ENCODE results near the gene SOCS1.

DNA sequence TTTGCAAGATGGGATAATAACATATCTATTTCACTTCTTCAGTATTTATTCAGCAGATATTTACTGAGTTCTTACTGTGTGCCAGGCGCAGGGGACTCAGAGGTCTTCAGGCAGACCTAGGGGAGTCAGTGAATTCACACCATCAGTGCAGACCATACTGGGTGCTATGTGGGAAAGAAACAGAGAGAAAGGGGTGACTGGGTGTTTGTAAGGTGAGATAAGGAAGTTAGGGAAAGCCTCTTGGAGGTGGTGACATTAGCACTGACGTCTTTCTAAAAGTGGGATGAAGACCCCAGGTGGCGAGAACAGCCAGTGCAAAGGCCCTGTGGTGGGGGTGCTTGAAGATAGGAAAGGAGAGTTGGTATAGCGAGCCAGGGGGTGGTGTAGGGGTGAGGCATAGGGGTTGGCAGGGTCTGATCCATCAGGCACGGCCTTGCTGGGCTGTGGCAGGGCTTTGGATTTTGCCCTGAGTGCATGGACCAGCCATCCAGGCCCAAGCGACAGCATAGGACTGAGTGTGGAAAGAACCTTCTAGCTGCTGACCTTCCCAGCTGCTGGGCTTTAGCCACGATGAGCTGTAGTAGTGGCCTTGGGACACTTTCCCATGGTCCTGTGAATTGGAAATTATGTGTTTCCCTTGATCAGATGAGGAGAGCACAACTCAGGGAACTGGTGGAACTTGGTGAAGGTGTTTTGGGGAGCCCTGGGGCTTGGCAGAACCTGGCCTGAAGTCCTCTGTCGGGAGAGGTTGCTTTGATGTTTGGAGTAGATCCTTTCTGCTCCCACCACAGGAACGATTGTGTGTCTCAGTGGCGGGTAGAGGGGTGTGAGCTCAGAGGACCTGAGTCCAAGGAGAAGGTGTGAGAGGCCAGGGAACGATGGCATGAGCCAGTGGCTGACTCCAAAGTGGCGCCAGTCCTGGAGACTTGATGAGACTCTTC, 3.9 kb upstream of the SOCS1 start:
- TF ChIP-seq ZBTB33 (IDR thresholded peaks at IDR 0.05; ENCODE audit: borderline replicate concordance, low read depth) (no peak), FOXJ3 (CRISPR knock-in tag; IDR thresholded peaks at IDR 0.05) (no peak)
- TF ChIP-seq, protein P1, sequence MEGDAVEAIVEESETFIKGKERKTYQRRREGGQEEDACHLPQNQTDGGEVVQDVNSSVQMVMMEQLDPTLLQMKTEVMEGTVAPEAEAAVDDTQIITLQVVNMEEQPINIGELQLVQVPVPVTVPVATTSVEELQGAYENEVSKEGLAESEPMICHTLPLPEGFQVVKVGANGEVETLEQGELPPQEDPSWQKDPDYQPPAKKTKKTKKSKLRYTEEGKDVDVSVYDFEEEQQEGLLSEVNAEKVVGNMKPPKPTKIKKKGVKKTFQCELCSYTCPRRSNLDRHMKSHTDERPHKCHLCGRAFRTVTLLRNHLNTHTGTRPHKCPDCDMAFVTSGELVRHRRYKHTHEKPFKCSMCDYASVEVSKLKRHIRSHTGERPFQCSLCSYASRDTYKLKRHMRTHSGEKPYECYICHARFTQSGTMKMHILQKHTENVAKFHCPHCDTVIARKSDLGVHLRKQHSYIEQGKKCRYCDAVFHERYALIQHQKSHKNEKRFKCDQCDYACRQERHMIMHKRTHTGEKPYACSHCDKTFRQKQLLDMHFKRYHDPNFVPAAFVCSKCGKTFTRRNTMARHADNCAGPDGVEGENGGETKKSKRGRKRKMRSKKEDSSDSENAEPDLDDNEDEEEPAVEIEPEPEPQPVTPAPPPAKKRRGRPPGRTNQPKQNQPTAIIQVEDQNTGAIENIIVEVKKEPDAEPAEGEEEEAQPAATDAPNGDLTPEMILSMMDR (IDR thresholded peaks at IDR 0.05) = no peak
